HEK293 (cell line): ENCODE measurements around the gene MYLK4.

Experiments
- BCL11A ChIP-seq: fragments of 450-650 bp; formaldehyde crosslinking; IDR thresholded peaks from 2 replicates; pipeline ENCODE4 v1.5.1; 2016; ENCODE audit warnings: low read depth, missing biosample characterization, missing genetic modification characterization
- EGR2 ChIP-seq: fragments of 450-650 bp; formaldehyde crosslinking; IDR thresholded peaks from 2 replicates; pipeline ENCODE4 v1.5.1; 2016; ENCODE audit warnings: low read depth, missing biosample characterization, missing genetic modification characterization
- SETDB1 ChIP-seq: IDR thresholded peaks from one replicate; pipeline ENCODE4 v1.6.1; 2017; ENCODE audit warnings: mild to moderate bottlenecking, low read length, moderate library complexity, mixed read lengths; ENCODE audit not compliant: insufficient read length
- ZBTB1 ChIP-seq: fragments of 450-650 bp; formaldehyde crosslinking; IDR thresholded peaks from 2 replicates; pipeline ENCODE4 v1.5.1; 2016; ENCODE audit warnings: missing biosample characterization, missing genetic modification characterization
- ZBTB20 ChIP-seq: fragments of 450-650 bp; formaldehyde crosslinking; IDR thresholded peaks from 2 replicates; pipeline ENCODE4 v1.5.1; 2016; ENCODE audit warnings: missing biosample characterization, missing genetic modification characterization
- ZBTB21 ChIP-seq: fragments of 450-650 bp; formaldehyde crosslinking; IDR thresholded peaks from 2 replicates; pipeline ENCODE4 v1.5.1; 2017; ENCODE audit warnings: missing biosample characterization, missing genetic modification characterization
- ZNF266 ChIP-seq: fragments of 450-650 bp; formaldehyde crosslinking; IDR thresholded peaks from 2 replicates; pipeline ENCODE4 v1.5.1; 2016; ENCODE audit warnings: missing biosample characterization, missing genetic modification characterization, low read depth
- ZNF274 ChIP-seq, 2 experiments: fragments of 200-500 bp in 1 of 2; fragments of 450-650 bp in 1 of 2; sonication (Bioruptor generic) in 1 of 2; formaldehyde crosslinking in 1 of 2; IDR thresholded peaks; 2 replicates each; pipeline versions ENCODE4 v1.5.1 to v1.6.1; 2014 to 2016; ENCODE audit warnings: borderline replicate concordance in 1 of 2, inconsistent platforms in 1 of 2, low read length in 1 of 2, missing biosample characterization in 1 of 2, missing genetic modification characterization in 1 of 2
- ZNF416 ChIP-seq: fragments of 450-650 bp; formaldehyde crosslinking; IDR thresholded peaks from 2 replicates; pipeline ENCODE4 v1.5.1; 2016; ENCODE audit warnings: missing biosample characterization, missing genetic modification characterization
- ZNF549 ChIP-seq: fragments of 450-650 bp; IDR thresholded peaks from 2 replicates; pipeline ENCODE4 v1.5.1; 2018; ENCODE audit warnings: missing biosample characterization, missing genetic modification characterization, mild to moderate bottlenecking, inconsistent platforms, moderate library complexity
- ZNF596 ChIP-seq: fragments of 450-650 bp; IDR thresholded peaks from 2 replicates; pipeline ENCODE4 v1.5.0; 2018; ENCODE audit warnings: missing biosample characterization, mild to moderate bottlenecking, missing genetic modification characterization, moderate library complexity
- ZNF658 ChIP-seq: fragments of 450-650 bp; formaldehyde crosslinking; IDR thresholded peaks from 2 replicates; pipeline ENCODE4; 2016; ENCODE audit warnings: missing biosample characterization, missing genetic modification characterization
- ZNF660 ChIP-seq: fragments of 450-650 bp; IDR thresholded peaks from 2 replicates; pipeline ENCODE4 v1.5.1; 2018; ENCODE audit warnings: missing biosample characterization, mild to moderate bottlenecking, missing genetic modification characterization
- ZNF768 ChIP-seq: fragments of 450-650 bp; formaldehyde crosslinking; IDR thresholded peaks from 2 replicates; pipeline ENCODE4 v1.5.1; 2018; ENCODE audit warnings: missing biosample characterization, mild to moderate bottlenecking, missing genetic modification characterization
- ZNF776 ChIP-seq: fragments of 450-650 bp; formaldehyde crosslinking; IDR thresholded peaks from 2 replicates; pipeline ENCODE4 v1.5.0; 2017; ENCODE audit warnings: missing biosample characterization, missing genetic modification characterization, borderline replicate concordance
- TF ChIP-seq, protein P1 (sequence below): fragments of 450-650 bp; formaldehyde crosslinking; IDR thresholded peaks from 2 replicates; pipeline ENCODE4 v1.5.1; 2016; ENCODE audit warnings: missing biosample characterization, missing genetic modification characterization
- TF ChIP-seq, protein P2 (sequence below): fragments of 450-650 bp; formaldehyde crosslinking; IDR thresholded peaks from 2 replicates; pipeline ENCODE4 v1.5.1; 2016; ENCODE audit warnings: missing biosample characterization, missing genetic modification characterization
- TF ChIP-seq, protein P3 (sequence below): fragments of 450-650 bp; formaldehyde crosslinking; IDR thresholded peaks from 2 replicates; pipeline ENCODE4 v1.5.1; 2016; ENCODE audit warnings: missing biosample characterization, missing genetic modification characterization
- TF ChIP-seq, protein P4 (sequence below): fragments of 450-650 bp; formaldehyde crosslinking; IDR thresholded peaks from 2 replicates; pipeline ENCODE4 v1.5.1; 2016; ENCODE audit warnings: missing biosample characterization, missing genetic modification characterization
- TF ChIP-seq, protein P5 (sequence below): fragments of 450-650 bp; formaldehyde crosslinking; IDR thresholded peaks from 2 replicates; pipeline ENCODE4 v1.5.1; 2016; ENCODE audit warnings: missing biosample characterization, missing genetic modification characterization
- TF ChIP-seq, protein P6 (sequence below): fragments of 450-650 bp; formaldehyde crosslinking; IDR thresholded peaks from 2 replicates; pipeline ENCODE4 v1.5.1; 2017; ENCODE audit warnings: missing biosample characterization, missing genetic modification characterization
- TF ChIP-seq, protein P7 (sequence below): fragments of 450-650 bp; formaldehyde crosslinking; IDR thresholded peaks from 2 replicates; pipeline ENCODE4 v1.5.1; 2017; ENCODE audit warnings: missing biosample characterization, missing genetic modification characterization
- TF ChIP-seq, protein P8 (sequence below): fragments of 450-650 bp; formaldehyde crosslinking; conservative IDR thresholded peaks from 2 replicates; pipeline ENCODE4 v1.5.1; 2016; ENCODE audit warnings: low read depth, missing biosample characterization, missing genetic modification characterization

Gene MYLK4

DNA sequence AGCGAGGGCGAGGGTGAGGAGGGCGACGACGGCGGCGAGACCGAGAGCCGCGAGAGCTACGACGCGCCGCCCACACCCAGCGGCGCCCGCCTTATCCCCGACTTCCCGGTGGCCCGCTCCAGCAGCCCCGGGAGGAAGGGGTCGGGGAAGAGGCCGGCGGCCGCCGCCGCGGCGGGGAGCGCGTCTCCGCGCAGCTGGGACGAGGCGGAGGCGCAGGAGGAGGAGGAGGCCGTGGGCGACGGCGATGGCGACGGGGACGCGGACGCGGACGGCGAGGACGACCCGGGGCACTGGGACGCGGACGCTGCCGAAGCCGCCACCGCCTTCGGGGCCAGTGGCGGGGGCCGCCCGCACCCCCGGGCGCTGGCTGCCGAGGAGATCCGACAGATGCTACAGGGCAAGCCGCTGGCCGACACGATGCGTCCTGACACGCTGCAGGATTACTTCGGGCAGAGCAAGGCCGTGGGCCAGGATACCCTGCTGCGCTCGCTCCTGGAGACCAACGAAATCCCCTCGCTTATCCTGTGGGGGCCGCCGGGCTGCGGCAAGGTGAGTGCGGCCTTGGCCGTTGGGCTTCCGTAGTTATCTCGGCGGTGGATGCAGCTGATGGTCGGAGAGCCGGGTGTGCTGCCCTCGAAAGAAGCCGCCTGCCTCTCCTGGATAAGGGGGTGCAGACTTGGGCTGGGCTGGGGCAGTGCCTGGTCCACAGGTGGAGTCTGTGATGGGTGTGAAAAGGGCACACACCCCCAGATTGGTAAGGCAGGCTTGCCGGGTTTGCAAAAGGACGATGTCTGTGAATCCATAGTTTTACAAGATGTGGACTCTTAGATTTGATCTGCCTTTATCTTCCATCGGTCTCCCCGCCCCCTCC is 15.4 kb upstream of the MYLK4 start (continued):
- TF ChIP-seq ZNF596 (tag by site-specific recombination) (no peak), ZNF549 (tag by site-specific recombination) (no peak), EGR2 (tag by site-specific recombination) (no peak), ZNF658 (tag by site-specific recombination) (no peak), ZNF660 (no peak), ZNF416 (tag by site-specific recombination) (no peak), ZNF776 (tag by site-specific recombination) (no peak), ZNF768 (tag by site-specific recombination) (no peak), ZNF266 (tag by site-specific recombination) (no peak), BCL11A (tag by site-specific recombination) (no peak), SETDB1 (no peak), ZBTB21 (tag by site-specific recombination) (no peak), ZBTB20 (tag by site-specific recombination) (peak; percentile 37; the same call in 1 of the 2 replicates), ZBTB1 (tag by site-specific recombination) (no peak), ZNF274 (IDR thresholded peaks at IDR 0.05; ENCODE audit: low read length) (no peak), ZNF274 (tag by site-specific recombination; IDR thresholded peaks at IDR 0.05; ENCODE audit: borderline replicate concordance) (no peak)
- TF ChIP-seq, protein P1, sequence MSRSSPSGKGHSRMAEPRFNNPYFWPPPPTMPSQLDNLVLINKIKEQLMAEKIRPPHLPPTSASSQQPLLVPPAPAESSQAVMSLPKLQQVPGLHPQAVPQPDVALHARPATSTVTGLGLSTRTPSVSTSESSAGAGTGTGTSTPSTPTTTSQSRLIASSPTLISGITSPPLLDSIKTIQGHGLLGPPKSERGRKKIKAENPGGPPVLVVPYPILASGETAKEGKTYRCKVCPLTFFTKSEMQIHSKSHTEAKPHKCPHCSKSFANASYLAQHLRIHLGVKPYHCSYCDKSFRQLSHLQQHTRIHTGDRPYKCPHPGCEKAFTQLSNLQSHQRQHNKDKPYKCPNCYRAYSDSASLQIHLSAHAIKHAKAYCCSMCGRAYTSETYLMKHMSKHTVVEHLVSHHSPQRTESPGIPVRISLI (tag by site-specific recombination): no peak
- TF ChIP-seq, protein P2, sequence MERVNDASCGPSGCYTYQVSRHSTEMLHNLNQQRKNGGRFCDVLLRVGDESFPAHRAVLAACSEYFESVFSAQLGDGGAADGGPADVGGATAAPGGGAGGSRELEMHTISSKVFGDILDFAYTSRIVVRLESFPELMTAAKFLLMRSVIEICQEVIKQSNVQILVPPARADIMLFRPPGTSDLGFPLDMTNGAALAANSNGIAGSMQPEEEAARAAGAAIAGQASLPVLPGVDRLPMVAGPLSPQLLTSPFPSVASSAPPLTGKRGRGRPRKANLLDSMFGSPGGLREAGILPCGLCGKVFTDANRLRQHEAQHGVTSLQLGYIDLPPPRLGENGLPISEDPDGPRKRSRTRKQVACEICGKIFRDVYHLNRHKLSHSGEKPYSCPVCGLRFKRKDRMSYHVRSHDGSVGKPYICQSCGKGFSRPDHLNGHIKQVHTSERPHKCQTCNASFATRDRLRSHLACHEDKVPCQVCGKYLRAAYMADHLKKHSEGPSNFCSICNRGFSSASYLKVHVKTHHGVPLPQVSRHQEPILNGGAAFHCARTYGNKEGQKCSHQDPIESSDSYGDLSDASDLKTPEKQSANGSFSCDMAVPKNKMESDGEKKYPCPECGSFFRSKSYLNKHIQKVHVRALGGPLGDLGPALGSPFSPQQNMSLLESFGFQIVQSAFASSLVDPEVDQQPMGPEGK (tag by site-specific recombination): 0 out of 2 replicates have a peak, but pooled peaks have one; percentile 34
- TF ChIP-seq, protein P3, sequence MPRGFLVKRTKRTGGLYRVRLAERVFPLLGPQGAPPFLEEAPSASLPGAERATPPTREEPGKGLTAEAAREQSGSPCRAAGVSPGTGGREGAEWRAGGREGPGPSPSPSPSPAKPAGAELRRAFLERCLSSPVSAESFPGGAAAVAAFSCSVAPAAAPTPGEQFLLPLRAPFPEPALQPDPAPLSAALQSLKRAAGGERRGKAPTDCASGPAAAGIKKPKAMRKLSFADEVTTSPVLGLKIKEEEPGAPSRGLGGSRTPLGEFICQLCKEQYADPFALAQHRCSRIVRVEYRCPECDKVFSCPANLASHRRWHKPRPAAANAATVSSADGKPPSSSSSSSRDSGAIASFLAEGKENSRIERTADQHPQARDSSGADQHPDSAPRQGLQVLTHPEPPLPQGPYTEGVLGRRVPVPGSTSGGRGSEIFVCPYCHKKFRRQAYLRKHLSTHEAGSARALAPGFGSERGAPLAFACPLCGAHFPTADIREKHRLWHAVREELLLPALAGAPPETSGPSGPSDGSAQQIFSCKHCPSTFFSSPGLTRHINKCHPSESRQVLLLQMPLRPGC: no peak
- TF ChIP-seq, protein P4, sequence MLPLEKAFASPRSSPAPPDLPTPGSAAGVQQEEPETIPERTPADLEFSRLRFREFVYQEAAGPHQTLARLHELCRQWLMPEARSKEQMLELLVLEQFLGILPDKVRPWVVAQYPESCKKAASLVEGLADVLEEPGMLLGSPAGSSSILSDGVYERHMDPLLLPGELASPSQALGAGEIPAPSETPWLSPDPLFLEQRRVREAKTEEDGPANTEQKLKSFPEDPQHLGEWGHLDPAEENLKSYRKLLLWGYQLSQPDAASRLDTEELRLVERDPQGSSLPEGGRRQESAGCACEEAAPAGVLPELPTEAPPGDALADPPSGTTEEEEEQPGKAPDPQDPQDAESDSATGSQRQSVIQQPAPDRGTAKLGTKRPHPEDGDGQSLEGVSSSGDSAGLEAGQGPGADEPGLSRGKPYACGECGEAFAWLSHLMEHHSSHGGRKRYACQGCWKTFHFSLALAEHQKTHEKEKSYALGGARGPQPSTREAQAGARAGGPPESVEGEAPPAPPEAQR (tag by site-specific recombination): no peak
- TF ChIP-seq, protein P5, sequence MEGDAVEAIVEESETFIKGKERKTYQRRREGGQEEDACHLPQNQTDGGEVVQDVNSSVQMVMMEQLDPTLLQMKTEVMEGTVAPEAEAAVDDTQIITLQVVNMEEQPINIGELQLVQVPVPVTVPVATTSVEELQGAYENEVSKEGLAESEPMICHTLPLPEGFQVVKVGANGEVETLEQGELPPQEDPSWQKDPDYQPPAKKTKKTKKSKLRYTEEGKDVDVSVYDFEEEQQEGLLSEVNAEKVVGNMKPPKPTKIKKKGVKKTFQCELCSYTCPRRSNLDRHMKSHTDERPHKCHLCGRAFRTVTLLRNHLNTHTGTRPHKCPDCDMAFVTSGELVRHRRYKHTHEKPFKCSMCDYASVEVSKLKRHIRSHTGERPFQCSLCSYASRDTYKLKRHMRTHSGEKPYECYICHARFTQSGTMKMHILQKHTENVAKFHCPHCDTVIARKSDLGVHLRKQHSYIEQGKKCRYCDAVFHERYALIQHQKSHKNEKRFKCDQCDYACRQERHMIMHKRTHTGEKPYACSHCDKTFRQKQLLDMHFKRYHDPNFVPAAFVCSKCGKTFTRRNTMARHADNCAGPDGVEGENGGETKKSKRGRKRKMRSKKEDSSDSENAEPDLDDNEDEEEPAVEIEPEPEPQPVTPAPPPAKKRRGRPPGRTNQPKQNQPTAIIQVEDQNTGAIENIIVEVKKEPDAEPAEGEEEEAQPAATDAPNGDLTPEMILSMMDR (tag by site-specific recombination): no peak
- TF ChIP-seq, protein P6, sequence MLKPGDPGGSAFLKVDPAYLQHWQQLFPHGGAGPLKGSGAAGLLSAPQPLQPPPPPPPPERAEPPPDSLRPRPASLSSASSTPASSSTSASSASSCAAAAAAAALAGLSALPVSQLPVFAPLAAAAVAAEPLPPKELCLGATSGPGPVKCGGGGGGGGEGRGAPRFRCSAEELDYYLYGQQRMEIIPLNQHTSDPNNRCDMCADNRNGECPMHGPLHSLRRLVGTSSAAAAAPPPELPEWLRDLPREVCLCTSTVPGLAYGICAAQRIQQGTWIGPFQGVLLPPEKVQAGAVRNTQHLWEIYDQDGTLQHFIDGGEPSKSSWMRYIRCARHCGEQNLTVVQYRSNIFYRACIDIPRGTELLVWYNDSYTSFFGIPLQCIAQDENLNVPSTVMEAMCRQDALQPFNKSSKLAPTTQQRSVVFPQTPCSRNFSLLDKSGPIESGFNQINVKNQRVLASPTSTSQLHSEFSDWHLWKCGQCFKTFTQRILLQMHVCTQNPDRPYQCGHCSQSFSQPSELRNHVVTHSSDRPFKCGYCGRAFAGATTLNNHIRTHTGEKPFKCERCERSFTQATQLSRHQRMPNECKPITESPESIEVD (tag by site-specific recombination): no peak
- TF ChIP-seq, protein P7, sequence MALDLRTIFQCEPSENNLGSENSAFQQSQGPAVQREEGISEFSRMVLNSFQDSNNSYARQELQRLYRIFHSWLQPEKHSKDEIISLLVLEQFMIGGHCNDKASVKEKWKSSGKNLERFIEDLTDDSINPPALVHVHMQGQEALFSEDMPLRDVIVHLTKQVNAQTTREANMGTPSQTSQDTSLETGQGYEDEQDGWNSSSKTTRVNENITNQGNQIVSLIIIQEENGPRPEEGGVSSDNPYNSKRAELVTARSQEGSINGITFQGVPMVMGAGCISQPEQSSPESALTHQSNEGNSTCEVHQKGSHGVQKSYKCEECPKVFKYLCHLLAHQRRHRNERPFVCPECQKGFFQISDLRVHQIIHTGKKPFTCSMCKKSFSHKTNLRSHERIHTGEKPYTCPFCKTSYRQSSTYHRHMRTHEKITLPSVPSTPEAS: no peak
- TF ChIP-seq, protein P8, sequence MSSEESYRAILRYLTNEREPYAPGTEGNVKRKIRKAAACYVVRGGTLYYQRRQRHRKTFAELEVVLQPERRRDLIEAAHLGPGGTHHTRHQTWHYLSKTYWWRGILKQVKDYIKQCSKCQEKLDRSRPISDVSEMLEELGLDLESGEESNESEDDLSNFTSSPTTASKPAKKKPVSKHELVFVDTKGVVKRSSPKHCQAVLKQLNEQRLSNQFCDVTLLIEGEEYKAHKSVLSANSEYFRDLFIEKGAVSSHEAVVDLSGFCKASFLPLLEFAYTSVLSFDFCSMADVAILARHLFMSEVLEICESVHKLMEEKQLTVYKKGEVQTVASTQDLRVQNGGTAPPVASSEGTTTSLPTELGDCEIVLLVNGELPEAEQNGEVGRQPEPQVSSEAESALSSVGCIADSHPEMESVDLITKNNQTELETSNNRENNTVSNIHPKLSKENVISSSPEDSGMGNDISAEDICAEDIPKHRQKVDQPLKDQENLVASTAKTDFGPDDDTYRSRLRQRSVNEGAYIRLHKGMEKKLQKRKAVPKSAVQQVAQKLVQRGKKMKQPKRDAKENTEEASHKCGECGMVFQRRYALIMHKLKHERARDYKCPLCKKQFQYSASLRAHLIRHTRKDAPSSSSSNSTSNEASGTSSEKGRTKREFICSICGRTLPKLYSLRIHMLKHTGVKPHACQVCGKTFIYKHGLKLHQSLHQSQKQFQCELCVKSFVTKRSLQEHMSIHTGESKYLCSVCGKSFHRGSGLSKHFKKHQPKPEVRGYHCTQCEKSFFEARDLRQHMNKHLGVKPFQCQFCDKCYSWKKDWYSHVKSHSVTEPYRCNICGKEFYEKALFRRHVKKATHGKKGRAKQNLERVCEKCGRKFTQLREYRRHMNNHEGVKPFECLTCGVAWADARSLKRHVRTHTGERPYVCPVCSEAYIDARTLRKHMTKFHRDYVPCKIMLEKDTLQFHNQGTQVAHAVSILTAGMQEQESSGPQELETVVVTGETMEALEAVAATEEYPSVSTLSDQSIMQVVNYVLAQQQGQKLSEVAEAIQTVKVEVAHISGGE (tag by site-specific recombination): no peak
